VCaP (cell line): ENCODE results near the gene CD226.

Source experiments
- H3K27ac ChIP-seq: fragments of 450-650 bp; 2 replicates; pipeline ENCODE4 v1.5.1; 2017
- CTCF ChIP-seq: fragments of 450-650 bp; conservative IDR thresholded peaks from 2 replicates; pipeline ENCODE4 v1.5.1; 2017; ENCODE audit warnings: mild to moderate bottlenecking, moderate library complexity

Gene CD226

GRCh38 chr18:69858897-69859296 is 88.8 kb downstream of the CD226 start:
- H3K27ac ChIP-seq, result peak overlapping the region; percentile 48
- TF ChIP-seq CTCF, result no peak

GRCh38 chr18:69854455-69854854 is 93.2 kb downstream of the CD226 start:
- H3K27ac ChIP-seq, result no peak overlapping the region
- no peak for TF ChIP-seq CTCF

DNA sequence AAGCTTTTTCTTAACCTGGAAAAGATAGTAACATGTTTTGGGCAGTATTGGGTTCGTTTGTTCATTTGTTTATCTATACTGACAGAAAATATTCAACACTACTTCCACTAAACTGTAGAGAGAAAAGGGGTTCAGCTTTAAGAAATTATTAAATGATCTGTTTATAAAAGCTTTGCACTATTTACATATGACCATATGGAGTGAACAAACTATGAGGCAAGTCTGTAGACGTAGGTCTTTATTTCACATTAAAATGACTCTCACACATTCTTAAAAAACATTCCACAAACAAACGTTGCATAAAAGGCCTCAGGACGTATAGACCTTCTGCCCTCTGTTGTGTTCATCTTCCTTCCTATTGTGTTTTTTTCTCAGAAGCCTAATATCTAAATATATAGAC is 94.6 kb downstream of the CD226 start:
- H3K27ac ChIP-seq, result no peak overlapping the region
- no peak for TF ChIP-seq CTCF

DNA sequence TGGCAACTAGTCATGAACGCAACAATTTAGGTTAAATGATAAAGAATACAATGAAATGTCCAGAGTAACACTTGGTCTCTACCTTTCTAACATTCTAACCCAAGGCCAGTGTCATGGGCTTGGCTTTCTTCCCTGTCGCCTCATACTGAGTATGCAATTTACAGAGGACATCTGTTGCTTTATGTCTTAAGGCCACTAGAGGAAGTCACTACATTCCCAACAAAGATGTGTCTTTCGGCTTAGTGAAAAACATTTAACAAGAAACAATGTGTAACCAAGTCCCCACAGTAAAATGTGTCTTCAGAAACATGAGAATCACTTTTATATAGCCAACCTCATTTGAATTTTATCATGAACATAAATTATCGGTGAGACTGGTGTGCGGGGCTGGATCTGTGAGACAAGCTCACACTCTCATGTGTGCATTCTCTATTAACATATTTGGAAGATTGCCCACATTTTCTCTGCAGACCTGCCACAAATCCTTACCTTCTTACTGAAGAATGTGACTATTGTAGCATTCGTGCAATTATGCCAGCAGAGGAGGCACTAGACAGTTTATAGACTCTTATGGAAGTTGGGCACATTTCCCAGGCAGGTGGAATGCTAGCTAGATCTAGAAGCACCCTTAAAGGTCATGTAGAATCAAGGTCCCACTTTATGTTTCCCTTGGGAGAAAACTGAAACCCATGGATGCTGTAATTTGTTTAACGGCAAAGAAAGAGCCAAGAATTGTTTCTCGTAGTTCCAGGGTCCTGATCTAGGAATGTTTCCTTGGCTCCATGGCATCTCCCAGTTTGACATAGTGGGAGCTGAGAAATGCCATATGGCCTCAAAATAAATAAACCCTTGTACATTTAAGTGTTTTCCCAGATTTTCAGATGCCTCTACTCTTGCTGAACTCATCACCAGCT is 101.8 kb downstream of the CD226 start:
- peak; percentile 70 for TF ChIP-seq CTCF
- H3K27ac ChIP-seq, result peak overlapping the region; percentile 20; the same call in 1 of the 2 replicates

- no peak overlapping the region for H3K27ac ChIP-seq
- TF ChIP-seq CTCF, result no peak
Measured at GRCh38 chr18:69844656-69845055, 103.0 kb downstream of the CD226 start.

DNA sequence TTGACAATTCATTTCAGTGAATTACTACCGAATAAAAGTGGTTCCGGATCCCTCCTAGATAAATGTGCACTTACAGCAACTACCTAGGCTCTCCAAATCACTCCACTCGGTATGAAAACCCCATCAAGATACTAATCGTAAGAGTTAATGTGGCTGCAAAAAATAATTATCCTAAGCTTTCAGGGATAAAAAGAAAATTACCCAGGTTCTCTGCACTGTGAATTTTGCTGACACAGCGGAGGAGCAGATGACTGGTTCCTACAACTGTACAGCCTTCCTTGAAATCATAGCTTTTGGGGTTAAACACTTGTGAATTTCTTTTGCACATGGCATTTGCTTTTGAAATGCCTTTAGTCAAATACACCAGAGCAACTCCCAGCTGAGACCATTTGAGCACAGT is 104.7 kb downstream of the CD226 start:
- H3K27ac ChIP-seq, result no peak overlapping the region
- no peak for TF ChIP-seq CTCF

DNA sequence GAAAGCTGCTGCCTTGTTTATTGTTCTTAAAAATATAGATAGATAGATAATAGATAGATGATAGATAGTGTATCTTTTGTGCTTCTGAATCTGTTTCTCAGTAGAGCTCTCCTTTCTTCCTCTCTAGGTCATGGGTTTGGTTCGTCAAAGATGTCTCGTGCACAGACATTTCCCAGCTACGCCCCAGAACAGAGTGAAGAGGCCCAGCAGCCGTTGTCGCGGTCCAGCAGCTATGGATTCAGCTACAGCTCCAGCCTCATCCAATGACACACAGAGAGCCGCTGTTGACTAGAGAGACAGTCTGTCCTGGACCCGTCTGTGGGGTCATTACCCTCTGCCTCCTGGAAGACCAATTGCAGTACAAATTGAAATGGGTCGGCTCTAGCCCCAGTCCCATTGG is 106.6 kb downstream of the CD226 start:
- no peak for TF ChIP-seq CTCF
- no peak overlapping the region for H3K27ac ChIP-seq
